Adrenal gland (tissue), 5 donors: ENCODE measurements around the gene KMT2E.

Source experiments
- POLR2A ChIP-seq, 2 donors: fragments of 450-650 bp; IDR thresholded peaks; one replicate each; pipeline ENCODE4 v1.6.1; 2017; ENCODE audit warnings: antibody characterized with exemption in 2 of 2, mild to moderate bottlenecking in 2 of 2, moderate library complexity in 1 of 2
- TF ChIP-seq, protein P1 (sequence below), 6 experiments: fragments of 450-650 bp in 4 of 6; fragments of 200-600 bp in 2 of 6; sonication (generic) in 1 of 6; IDR thresholded peaks; 1 replicate in 5 of 6; 2 replicates in 1 of 6; pipeline versions ENCODE4 v1.5.1 to v1.8.0; 2016 to 2021; ENCODE audit warnings: antibody characterized with exemption in 6 of 6, mild to moderate bottlenecking in 2 of 6, moderate library complexity in 1 of 6
- donor health status: DM: no; HTN: no; CAD: no.

DNA sequence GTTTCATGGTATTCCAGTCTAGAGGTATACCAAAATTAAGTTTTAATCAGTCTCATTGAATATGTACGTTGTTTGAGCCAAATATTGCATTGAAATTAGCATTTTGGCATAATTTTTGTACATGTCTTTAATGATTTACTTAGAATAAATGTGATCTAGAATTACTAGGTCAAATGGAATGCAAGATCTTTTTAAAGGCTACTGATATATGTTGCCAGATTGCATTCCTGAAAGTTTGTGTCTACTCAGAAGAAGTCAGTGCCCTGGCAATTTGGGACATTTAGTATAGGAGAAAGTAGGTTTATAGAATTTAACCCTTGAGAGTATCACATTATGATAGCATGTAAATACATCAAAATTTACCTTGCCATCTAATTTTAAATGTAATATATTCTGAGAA, 32.4 kb downstream of the KMT2E start:
- TF ChIP-seq, protein P1, sequence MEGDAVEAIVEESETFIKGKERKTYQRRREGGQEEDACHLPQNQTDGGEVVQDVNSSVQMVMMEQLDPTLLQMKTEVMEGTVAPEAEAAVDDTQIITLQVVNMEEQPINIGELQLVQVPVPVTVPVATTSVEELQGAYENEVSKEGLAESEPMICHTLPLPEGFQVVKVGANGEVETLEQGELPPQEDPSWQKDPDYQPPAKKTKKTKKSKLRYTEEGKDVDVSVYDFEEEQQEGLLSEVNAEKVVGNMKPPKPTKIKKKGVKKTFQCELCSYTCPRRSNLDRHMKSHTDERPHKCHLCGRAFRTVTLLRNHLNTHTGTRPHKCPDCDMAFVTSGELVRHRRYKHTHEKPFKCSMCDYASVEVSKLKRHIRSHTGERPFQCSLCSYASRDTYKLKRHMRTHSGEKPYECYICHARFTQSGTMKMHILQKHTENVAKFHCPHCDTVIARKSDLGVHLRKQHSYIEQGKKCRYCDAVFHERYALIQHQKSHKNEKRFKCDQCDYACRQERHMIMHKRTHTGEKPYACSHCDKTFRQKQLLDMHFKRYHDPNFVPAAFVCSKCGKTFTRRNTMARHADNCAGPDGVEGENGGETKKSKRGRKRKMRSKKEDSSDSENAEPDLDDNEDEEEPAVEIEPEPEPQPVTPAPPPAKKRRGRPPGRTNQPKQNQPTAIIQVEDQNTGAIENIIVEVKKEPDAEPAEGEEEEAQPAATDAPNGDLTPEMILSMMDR (IDR thresholded peaks at IDR 0.05): no peak
- TF ChIP-seq POLR2A (IDR thresholded peaks at IDR 0.05): no peak
